GM12892 (cell line): ENCODE measurements around the gene LRRC30.

Experiments
- POLR2A ChIP-seq: IDR thresholded peaks from 2 replicates; pipeline ENCODE4 v1.6.1; 2011; ENCODE audit warnings: low read depth, low read length, control low read depth
- POLR2AphosphoS5 ChIP-seq: IDR thresholded peaks from 2 replicates; pipeline ENCODE4 v1.6.1; 2011; ENCODE audit warnings: low read depth, low read length, control low read depth
- TAF1 ChIP-seq: IDR thresholded peaks from 2 replicates; pipeline ENCODE4 v1.6.1; 2011; ENCODE audit warnings: low read depth, mild to moderate bottlenecking, control low read depth, low read length, borderline replicate concordance

- TF ChIP-seq POLR2A: no peak
- no peak for TF ChIP-seq POLR2AphosphoS5
- TF ChIP-seq TAF1: no peak
Measured at GRCh38 chr18:7196421-7196820, 34.5 kb upstream of the LRRC30 start.
